Measurements from ENCODE around the gene ABCG1.
"Not testable (repeated sequence)": the region's sequence is repeated elsewhere in the genome, so short reads cannot be mapped to it uniquely, and the experiment has no call there.

Gene ABCG1

DNA sequence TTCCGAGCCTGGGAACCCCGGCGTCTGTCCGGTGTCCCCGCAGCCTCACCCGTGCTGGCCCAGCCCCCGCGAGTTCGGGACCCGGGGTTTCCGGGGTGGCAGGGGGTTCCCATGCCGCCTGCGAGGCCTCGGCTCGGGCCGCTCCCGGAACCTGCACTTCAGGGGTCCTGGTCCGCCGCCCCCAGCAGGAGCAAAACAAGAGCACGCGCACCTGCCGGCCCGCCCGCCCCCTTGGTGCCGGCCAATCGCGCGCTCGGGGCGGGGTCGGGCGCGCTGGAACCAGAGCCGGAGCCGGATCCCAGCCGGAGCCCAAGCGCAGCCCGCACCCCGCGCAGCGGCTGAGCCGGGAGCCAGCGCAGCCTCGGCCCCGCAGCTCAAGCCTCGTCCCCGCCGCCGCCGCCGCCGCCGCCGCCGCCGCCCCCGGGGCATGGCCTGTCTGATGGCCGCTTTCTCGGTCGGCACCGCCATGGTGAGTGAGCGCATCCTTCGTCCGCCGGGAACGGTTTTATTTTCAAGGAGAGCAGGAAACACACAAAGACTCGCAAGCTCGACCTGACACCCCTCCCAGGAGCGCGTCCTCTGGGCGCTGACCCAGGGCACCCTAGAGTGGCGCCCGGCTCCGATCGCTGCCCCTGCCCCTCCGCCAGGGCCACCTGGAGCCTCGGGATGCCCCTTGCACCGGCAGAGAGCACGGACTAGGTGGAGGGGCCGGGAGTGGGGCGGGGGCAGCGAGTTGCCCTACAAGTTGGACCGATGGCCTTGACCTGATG lies at the start of gene ABCG1:
TSS of gene ABCG1 (plus strand) at position 305 of the 770 bp plus-strand sequence. CDS start at position 428, 123 bp downstream.
- peak; percentile 83 for DNase-seq

DNA sequence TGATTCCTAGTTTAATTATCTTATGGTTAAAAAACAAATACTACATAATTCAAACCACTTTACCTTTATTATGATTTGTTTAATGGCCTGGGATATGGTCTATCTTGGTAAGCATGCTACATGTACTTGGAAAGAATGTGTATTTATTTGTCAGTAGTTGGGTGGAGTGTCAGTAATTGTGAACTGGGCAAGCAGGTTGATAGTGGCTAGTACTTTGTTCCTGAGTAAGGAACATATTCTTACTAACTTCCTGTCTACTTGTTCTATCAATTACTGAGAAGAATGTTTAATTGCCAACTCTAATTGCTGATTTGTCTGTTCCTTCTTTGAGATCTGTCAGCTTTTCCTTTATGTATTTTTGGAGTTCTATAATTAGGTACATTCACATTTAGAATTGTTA lies 49.2 kb upstream of the ABCG1 start:
- DNase-seq, result no peak

DNA sequence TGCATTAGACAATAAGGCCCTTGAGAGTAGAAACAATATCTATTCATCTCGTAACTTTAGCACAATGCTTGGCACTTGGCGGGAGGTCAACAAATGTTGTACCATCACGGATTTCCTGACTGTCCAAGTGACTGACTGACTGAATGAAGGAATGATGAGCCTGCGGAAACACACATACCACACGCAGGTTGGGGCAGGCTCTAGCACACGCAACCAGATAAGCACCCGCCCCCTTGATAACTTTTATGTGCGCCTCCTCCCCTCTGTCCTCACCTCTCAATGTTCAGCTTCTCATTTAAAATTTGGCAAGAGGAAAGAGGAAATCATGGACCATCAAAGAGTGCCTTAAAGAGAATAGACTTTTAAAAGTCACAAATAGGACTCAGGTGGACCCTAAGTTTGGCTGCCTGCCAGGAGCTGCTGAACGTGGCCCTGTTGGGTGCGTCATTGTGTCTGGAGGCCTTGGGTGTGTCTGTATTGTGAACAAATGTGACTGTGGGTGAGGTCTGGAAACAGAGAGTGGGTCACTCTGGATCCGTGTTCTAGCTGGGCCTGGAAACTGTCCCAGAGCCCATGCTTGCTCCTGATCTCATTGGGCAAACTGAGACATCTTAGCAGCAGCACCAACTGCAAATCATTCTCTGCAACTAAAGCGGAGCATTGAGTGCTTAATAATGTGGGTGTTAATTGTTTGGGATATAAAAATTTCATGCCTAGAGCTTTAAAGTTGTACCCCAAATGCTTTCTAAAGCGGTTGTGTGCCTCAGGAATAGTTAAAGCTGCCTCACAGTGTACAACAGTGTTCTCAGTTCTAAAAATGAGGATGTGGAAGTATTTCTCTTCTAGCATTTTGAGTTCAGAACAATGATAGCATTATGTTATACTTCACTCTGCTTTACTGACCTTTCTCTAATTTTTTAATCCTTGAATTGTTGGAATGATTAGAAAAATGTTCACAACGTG lies 47.6 kb upstream of the ABCG1 start:
- DNase-seq, result no peak

DNA sequence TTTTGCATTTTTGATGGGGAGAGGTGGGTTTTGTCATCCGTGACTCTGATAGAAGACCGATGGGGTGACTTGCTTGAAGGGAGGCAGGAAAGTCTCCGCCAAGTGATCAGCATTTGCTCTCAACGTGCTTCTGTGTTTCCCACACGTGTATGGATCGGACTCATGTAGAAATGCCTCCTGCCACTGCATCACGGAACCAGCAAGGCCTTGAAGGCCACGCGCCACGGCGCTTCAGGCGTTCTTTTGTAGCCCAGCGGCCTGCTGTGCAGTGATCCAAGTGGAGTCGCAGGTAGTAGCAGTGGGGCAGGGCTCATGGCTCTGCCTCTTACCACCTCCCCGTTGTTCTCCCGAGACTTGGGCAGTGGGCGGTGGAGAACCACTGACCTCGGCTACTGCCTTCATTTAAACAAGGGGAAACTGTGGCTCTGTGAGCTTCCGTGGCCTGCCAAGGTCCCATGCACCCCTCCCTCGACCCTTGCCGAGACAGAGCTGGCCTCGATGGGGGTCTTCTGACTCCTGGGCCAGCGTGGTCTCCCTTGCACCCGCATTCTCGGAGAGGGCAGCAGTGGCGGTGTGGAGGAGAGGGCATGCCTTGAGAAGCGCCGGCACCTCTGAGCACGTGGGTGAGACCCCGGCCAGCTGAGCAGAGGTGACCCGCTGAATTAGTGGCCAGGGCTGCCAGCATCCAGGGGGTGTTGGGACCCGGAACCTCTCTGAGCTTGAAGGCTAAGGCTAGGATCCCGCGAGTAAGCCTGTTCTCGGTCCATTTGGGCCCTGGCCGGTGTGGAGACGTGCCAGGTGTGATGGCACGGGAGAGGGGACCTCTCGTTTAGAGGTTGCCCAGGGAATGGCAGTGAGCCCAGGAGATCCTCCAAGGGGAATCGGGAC lies 46.1 kb upstream of the ABCG1 start:
- no peak for DNase-seq

DNA sequence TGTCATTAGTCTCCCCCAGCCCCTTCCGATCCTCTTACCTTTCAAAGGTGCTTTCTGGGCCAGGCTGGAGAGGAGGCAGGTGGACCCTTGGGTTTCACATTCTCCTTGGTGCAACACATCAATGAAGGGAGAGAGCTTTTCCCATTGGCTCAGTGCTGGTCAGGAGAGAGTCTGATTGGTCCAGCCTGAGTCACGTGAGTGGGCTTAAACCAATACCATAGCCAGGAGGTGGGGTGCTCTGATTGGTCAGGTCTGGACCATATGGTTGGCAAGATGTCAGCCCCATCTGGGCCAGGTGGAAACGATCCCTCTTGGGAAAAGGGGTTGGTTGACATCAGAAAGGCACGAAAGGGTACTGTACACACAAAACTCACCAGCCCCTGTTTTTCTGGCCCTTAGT lies 44.8 kb upstream of the ABCG1 start:
- no peak for DNase-seq

DNA sequence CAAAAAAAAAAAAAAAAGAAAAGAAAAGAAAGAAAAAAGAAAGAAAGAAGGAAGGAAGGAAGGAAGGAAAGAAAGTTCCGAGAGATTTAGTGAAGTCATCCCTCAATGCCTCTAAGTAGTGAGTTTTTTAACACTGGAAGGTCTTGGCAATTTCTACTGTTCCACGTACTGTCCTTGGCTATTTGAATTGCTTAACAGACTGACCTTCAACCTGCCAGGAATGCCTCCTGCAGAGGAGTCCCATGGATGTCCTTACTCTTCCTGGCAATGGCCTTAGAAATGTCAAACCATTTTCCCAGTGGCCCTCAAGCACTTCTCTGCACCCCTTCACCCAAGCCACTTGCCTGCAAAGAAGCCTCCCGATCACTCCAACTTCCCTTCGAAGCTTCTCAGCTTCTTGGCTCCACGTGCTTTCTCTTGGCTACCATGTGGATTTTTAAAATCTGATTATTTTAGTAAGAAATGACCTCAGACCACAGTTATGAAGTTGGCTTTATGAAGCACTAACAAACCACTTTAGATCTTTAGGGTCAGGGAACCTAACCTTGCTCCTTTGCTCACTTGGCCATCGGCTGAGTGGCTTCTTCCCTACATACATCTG lies 43.7 kb upstream of the ABCG1 start:
- no peak for DNase-seq

DNA sequence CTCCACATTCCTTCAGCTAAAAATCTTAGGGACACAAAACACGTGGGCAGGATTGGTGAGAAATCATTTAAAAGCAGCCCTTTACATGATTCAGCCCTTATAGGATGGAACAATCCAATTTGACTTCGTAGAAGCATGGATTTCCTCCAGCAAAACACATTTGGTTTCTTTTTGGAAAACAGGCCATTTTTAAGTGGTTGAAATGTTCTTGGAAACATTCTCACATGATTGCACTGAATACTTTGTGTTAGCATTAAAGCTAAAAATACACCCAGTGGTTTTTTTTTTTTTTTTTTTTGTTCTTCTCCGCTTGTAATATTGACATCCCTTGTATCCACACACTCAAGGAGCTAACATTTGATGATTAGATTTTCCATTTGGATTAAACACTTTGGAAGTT lies 42.1 kb upstream of the ABCG1 start:
- DNase-seq, result no peak

DNA sequence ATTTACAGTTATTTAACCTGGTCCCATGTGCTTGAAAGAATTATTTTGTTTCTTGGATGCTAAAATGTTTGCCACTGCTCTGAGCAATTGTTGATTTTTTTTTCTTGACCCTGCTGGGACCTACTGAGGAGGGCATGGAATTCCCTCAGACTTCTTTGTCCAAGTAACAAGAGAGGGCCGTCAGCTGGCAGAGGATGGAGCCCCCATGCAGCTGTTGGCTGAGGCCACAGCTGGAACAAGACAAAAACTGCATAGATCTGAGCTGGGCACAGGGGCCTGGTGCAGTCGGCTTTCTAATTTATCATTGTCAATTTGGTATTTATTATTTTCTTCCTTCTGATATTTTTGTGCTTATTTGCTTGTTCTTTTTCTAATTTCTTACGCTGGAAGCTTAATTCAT lies 39.6 kb upstream of the ABCG1 start:
- DNase-seq, result no peak

DNA sequence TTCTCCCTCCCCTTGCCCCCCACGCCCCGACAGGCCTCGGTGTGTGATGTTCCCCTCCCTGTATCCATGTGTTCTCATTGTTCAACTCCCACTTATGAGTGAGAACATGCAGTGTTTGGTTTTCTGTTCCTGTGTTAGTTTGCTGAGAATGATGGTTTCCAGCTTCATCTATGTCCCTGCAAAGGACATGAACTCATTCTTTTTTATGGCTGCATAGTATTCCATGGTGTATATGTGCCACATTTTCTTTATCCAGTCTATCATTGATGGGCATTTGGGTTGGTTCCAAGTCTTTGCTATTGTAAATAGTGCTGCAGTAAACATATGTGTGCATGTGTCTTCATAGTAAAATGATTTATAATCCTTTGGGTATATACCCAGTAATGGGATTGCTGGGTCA lies 38.9 kb upstream of the ABCG1 start:
- DNase-seq, result not testable (repeated sequence)

DNA sequence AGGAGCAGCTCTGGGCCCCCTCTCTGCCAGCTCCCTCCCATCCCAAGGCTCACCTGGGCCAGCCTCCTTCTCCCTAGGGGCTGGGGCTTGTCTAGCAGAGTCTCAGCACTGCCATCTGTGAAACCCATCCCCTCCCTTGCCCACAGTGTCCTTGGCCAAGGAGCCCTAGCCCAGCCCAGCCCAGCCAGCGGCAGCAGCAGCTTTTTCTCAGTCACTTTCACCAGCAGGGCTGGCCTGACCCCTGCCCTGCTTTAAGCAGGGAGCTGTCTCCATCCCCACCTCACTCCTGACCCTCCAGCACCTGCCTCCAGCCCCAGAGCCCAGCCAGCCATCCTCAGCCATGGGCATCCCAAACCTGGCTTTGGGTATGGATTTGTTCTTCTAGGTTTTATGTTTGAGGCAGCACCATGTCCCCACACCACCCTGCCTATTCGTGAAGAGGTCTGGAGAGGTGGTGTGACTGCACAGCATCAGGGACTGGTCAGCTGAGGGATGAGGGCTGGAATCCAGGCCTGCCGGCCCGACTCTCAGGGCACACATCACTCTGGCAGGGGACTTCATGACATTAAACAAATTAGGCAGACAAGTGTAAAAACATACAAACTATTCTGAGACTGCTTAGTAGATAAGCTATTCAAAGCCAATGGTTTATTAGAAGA lies 36.1 kb upstream of the ABCG1 start:
- DNase-seq, result no peak

DNA sequence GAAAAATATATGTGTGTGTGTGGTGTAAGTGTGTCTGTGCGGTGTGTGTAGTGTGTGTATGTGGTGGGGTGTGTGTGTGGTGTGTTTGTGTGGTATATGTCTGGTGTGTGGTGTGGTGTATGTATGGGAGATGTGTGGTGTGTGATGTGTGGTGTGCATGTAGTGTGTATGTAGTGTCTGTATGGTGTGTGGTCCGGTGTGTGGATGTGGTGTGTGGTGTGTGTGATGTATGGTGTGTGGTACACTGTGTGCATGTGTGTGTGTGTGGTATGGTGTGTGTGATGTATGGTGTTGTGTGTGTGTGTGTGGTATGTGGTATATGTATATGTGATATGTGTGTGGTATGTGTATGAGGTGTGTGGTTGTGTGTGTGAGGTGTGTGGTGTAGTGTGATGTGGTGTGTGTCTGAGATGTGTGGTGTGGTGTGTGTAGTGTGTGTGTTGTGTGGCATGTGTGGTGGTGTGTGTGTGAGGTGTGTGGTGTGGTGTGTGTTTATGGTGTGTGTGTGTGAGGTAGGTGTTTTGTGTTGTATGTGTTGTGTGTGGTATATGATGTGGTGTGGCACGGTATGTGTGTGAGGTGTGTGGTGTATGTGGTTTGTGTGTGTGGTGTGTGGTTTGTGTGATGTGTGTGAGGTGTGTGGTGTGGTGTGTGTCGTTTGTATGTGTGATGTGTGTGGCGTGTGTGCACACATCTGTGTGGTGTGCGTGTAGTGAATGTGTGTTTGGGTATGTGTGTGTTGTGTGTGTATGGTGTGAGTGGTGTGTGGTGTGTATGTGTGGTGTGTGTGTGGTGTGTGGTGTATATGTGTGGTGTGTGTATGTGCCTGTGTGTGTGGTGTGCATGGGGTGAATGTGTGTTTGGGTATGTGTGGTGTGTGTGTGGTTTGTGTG lies 35.3 kb upstream of the ABCG1 start:
- DNase-seq, result no peak

DNA sequence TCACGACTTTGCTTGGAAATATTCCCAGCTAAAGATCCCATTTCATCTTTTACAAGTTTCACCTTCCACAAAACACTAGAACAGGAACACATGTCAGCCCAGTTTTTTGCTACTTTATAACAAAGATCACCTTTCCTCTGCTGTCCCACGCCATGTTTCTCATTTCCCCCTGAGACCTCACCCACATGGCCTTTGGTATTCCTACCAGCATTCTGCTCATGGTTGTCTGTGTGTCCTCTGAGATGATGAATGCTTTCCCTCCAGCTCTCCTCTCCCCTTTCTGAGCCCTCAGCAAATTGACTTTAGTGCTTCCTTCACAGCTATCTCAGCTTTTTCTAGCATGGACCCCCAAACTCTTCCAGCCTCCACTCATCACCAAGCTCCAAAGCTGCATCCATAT lies 32.3 kb upstream of the ABCG1 start:
- no peak for DNase-seq

DNA sequence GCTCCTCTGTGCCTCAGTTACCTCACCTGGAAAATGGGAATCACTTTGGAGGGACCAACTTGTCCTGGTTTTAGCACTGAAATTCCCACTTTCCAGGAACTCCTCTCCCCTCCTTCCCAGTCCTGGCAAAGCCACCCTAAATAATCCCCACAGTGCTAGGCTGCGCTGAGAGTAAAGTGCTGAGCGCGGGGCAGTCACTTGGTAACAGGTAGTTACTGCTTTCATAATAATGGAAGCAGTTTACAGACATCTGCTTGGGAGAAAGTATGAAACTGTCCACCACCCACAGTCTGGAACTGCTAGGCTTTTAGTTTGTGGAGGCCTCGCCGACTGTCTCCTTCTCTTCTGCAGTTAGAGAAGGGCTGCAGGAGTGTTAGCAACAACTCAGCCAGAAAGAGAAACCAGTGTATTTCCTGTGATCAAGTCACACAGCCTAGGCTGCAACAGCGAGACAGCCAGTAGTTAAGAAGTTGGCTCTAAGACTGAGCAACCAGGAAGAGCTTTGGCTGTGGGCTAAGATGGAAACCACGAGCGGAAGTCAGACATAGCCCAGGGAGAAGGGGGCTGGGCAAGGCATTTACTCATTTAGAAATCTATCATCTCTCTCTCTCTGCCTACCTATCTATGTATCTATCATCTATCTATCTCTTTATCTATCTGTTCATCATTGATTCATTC lies 30.8 kb upstream of the ABCG1 start:
- peak; percentile 91 for DNase-seq

DNA sequence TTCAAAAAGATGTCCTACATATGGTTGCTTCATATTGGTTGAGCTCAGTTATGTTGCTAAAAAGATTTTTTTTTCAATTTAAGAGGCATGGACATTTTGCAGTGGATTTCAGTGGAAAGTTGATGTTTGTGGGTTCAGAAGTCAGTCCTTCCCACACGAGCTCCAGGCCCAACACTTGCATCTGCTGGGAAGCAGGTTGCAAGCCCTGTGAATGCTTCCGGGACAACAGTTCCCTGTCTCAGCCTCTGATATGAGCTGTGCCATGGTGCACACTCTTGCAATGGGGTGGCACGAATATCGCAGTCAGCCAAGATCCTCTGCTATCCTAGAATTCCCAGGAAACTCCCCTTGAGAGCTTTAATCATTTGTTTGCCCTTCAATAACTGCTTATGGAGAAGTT lies 30.3 kb upstream of the ABCG1 start:
- DNase-seq, result no peak

DNA sequence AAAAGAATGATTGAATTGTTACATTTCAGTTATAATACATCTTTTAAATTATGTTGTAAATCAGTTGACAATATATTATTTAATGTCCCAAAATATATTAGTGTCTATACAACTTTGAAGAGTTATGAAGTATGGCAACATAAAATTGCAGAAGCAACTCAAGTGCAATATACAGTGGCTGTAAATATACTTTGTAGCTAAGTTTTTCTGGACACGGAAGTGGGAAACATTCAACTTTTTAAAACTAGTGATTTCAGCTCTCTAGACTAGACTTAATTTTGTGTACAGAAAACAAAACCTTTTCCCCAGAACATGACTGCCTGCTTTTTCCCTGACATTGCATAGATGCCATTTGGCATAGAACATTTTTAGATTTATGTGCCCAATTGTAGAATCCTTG lies 29.5 kb upstream of the ABCG1 start:
- no peak for DNase-seq

DNA sequence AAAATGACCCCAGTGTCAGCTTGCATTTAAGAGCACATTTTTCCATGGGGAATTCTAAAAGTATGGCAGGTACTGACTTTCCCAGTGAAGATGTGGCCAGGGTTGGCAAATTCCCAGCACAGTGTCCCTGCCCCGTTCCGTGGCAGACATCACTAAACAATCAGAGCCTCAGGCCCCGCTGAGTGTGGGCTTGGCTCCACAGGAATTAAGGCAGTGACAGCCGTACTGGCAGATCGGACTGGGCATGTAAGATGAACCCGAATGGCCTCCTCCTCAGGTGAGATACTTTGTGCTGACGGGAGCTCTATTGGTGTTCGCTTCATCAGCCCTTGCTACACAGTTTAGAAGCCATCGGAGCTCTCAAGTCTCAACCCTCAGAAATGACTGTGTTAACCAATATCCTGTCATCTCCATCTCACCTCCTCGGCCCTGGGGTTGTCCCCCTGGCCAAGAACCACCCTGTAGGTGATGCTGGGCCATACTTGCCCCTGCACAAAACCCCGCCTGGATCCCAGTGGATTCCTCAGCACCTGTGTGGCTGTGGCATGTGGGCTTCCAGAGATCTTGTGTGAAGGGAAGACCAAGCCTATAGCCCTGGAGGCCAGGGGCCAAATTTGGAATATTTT lies 29.0 kb upstream of the ABCG1 start:
- DNase-seq, result no peak

DNA sequence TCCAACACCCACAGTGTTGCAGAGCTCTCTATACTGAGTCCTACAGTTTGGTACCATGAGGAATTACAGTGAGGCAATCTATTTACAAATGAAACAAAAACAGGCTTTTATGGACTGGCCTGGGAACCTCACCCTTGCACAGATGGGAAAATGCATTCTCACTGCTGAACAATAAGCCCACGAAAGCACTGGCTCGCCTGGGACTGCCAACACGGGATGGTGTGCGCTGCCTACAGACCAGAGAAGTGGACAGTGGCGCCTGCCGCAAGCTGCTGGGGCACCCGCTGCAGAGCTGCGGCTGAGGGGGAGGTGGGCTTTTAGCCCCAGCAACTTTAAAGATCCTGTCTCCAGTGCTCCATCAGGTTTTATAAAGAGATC lies 28.5 kb upstream of the ABCG1 start:
- DNase-seq, result no peak

DNA sequence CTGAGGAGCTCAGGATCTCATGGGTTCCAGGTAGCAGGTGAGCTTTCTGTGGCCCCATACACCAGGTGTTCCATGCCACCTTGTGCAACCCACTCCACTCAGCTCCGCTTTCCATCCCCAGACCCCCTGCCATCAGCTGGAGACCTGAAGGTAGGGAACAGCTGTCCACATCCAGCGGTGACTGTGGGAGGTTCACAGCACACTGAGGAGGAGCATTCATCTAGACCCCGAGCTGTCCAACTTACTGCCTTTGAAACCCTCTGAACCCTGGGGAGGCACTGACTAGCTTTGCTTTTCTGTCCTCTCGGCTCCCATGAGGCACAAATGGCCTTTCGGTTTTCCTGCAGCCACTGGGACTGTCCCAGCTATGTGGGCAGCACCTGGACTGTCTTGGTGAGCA lies 27.9 kb upstream of the ABCG1 start:
- no peak for DNase-seq

DNA sequence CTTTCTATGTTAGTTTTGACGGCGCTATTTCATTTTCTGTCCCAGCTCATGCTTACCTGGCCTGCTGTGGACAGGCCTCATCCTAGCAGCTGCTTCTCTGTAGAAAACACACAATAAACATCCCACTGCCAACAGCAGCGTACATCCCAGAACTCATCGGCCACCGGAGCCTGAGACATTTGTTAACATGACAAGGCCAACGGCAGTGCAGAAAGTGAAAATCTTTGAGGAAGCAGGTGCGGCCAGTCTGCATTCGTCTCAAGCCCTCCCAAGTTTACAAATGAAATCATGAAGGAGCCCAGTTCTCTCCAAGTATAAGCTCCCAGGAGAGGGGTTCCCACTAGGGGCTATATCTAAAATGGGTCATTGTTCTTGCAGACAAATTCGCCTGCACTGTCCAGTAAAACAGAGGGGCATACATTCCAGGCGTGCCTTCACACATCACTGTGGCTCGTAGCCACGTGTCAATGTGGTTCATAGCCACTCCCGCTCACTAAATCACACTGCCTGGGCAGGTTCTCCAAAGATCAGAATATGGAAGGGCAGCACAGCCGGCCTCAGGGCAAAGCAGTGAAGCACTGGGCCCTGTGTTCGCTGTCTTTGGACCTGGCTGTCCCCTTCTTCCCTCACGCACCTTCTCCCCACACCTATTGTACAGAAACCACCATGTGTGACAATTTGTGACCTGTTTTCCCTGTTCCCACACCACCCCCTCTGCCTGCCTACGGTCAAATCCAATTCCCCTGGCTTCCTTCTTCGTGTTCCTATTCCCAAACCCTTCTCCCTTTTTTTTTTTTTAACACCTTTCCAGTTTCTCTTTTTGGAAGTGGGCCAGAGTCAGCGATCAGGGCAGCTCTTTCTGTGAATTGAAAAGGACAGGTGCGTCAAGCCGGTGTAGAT lies 27.0 kb upstream of the ABCG1 start:
- DNase-seq, result no peak

All from activated effector memory CD4-positive, alpha-beta T cell treated with anti-CD3 and anti-CD28 coated beads, Interleukin-2, amount 50 U/mL, for 16 hours (primary cell).